Fibroblast of villous mesenchyme (primary cell): ENCODE results near the gene DBNL. TPM values are rescaled to one million over a fixed set of nuclear protein-coding genes. Genes with fewer than 3 reads are reported as not detected.

ENCODE experiments used
- DNase-seq: peaks from one replicate; pipeline ENCODE4 v3.0.0-alpha.2; 2010; ENCODE audit warnings: low read depth
- H3K4me3 ChIP-seq: 2 replicates; pipeline ENCODE4 v1.5.1; 2011; ENCODE audit warnings: low read depth, mild to moderate bottlenecking, low read length
- CTCF ChIP-seq: IDR thresholded peaks from 2 replicates; pipeline ENCODE4 v1.5.1; 2012; ENCODE audit warnings: low read depth, mild to moderate bottlenecking, low read length; ENCODE audit not compliant: insufficient read depth
- total RNA-seq: library from RNA; depleted of rRNA; stranded (reverse); fragments of >200 nt; gene quantifications from 2 replicates; pipeline ENCODE4 v1.2.3, GENCODE V29; 2012

DBNL gene
- total RNA-seq, 1 donor, result 97.2 TPM

DNA sequence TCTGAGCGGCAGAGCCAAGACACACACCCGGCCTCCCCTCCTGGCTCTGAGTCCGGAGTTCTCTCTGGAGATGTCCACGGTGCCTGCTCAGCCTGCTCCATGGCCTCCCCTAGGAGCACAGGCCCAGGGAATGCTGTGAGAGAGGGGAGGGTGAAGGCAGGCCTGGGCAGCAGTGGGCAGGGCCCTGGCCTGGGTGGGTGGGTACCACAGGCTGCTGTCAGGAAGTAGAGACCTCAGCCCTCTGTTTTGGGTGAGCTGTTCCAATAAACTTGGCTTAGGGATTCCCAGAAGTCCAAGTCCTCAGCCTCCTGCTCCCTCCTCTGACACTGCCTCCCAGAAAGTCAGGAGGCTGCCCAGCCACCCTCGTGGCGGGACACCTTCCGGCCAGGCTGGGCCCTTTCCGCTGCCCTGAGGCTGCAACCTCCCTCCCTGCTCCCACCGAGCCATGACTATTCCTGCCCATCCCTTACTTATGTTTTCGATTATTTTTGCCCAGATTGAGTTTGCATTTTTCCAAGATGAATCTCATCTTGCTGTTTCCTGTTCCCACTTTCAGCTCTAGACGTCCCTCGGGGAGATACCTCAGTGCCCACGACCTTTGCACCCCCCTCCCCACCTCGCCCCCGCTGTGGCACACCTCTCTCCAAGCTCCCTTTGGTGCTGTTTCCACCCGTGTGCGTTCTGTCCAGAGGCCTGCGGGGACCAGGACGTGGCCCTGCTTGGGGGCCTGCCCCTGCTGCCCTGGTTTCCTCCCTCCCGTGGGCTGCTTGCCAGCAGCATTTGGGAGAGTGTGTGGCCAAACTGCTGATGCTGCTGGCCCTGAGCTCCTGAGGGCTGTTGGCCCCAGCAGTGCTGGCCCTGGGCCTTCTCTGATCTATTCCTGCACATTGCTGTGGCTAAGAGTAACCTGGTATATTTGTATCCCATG is 43.7 kb downstream of the DBNL start:
- no peak overlapping the region for H3K4me3 ChIP-seq
- no peak for TF ChIP-seq CTCF
- peak; percentile 82 for DNase-seq

DNA sequence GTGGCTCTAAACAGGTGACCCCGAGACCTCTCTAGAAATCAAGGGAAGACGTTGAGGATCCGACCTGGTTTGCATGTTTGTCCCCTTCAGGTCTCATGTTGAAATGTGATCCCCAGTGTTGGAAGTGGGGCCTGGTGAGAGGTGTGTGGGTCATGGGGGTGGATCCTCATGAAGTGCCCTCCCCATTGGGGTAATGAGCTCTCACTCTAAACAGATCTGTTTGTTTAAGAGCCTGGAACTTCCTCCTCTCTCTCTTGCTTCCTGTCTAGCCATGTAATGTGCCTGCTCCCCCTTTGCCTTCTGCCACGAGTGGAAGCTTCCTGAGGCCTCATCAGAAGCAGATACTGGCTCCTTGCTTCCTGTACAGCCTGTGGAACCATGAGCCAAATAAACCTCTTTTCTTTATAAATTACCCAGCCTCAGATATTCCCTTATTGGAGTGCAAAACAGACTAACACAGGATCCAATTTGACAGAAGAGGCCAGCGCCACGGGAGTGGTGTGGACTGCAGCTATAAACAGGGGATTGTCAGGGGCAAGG is 48.7 kb downstream of the DBNL start:
- TF ChIP-seq CTCF, result no peak
- no peak for DNase-seq
- no peak overlapping the region for H3K4me3 ChIP-seq

GRCh38 chr7:44094365-44094764 is 49.9 kb downstream of the DBNL start:
- no peak overlapping the region for H3K4me3 ChIP-seq
- no peak for DNase-seq
- TF ChIP-seq CTCF, result no peak

DNA sequence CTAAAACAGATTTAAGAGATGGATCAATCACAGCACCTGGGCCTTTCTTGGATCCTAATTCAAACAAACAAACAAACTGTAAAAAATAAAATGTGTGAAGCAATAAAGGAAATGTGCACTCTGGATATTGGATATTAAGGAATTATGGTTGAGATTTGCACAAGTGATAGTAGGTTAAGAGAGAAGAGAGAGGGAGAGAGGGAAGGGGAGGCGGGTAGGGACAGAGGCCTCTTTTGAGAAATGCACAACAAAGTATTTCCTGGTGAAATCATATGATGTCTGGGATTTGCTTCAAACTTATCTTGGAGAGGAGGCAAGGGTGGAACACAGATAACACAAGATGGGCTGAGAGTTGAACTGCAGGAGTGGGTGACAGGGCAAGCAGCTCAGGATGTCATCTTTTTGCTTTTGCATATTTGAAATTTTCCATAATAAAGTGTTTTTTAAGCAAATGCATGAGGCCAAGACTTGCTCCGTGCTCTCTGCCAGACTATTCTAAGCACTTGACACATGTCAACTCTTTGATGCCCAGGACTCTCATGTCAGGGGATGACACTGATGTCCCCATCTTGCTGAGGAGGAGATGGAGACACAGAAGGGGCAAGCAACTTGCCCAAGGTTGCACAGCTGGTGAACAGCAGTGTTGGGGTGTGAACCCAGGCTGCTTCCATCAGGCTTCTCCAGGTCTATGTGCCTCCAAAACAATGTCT is 50.5 kb downstream of the DBNL start:
- peak; percentile 48 for DNase-seq
- no peak overlapping the region for H3K4me3 ChIP-seq
- TF ChIP-seq CTCF, result no peak

DNA sequence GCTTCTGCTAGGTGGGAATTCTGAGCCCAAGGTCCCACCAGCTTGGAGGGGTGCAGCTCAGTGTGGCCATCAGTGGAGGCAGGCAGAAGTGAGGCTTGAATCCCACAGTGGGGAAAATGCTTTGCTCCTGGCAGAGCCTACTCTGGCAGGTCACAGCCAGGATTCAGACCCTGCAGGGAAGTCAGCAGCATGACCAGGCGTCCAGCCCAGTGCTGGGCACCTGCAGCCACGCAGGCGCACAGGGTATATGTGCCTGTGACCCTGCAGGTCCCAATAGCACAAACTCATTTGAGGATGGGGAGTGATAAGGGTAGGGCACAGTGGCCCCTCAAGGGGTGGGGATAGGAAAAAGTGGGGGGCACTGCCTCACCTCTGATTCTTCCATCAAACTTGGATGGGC is 51.3 kb downstream of the DBNL start:
- H3K4me3 ChIP-seq, result no peak overlapping the region
- TF ChIP-seq CTCF, result no peak
- DNase-seq, result no peak

- TF ChIP-seq CTCF, result no peak
- no peak for DNase-seq
- H3K4me3 ChIP-seq, result no peak overlapping the region
Measured at GRCh38 chr7:44096326-44096881, 51.9 kb downstream of the DBNL start.
